ENCODE results near the gene ADARB2.

- TF ChIP-seq TAF1 (IDR thresholded peaks at IDR 0.05; ENCODE audit: borderline replicate concordance, insufficient read depth, low read length) (no peak), POLR2AphosphoS5 (IDR thresholded peaks at IDR 0.05; ENCODE audit: low read depth, low read length) (no peak), SIN3A (IDR thresholded peaks at IDR 0.05; ENCODE audit: borderline replicate concordance, insufficient read depth, low read length) (no peak)
- TF ChIP-seq, protein P1, sequence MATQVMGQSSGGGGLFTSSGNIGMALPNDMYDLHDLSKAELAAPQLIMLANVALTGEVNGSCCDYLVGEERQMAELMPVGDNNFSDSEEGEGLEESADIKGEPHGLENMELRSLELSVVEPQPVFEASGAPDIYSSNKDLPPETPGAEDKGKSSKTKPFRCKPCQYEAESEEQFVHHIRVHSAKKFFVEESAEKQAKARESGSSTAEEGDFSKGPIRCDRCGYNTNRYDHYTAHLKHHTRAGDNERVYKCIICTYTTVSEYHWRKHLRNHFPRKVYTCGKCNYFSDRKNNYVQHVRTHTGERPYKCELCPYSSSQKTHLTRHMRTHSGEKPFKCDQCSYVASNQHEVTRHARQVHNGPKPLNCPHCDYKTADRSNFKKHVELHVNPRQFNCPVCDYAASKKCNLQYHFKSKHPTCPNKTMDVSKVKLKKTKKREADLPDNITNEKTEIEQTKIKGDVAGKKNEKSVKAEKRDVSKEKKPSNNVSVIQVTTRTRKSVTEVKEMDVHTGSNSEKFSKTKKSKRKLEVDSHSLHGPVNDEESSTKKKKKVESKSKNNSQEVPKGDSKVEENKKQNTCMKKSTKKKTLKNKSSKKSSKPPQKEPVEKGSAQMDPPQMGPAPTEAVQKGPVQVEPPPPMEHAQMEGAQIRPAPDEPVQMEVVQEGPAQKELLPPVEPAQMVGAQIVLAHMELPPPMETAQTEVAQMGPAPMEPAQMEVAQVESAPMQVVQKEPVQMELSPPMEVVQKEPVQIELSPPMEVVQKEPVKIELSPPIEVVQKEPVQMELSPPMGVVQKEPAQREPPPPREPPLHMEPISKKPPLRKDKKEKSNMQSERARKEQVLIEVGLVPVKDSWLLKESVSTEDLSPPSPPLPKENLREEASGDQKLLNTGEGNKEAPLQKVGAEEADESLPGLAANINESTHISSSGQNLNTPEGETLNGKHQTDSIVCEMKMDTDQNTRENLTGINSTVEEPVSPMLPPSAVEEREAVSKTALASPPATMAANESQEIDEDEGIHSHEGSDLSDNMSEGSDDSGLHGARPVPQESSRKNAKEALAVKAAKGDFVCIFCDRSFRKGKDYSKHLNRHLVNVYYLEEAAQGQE (IDR thresholded peaks at IDR 0.05; ENCODE audit: insufficient read depth in 1 of 2, low read depth in 2 of 2, low read length in 2 of 2) = no peak
These were observed 368.5 kb downstream of the ADARB2 start for GRCh38 chr10:1368842-1369171.
